Measurements from ENCODE around the gene SCN8A. TPM values are rescaled to one million over a fixed set of nuclear protein-coding genes. Genes with fewer than 3 reads are reported as not detected.

Gene SCN8A
- total and polyA plus RNA-seq, 2 donors from 2014 or later = 0.34 to 1.4 TPM

GRCh38 chr12:51774933-51775332 lies 183.9 kb downstream of the SCN8A start:
- no peak overlapping the region for H3K27ac ChIP-seq (ENCODE audit: low read depth in 2 of 2, low read length in 2 of 2)
- no peak for TF ChIP-seq CTCF (IDR thresholded peaks at IDR 0.05; ENCODE audit: borderline replicate concordance, extremely low read depth, insufficient read depth)
- no peaks in the 10 kb centered on the region for H3K4me1 ChIP-seq (ENCODE audit: control insufficient read depth in 2 of 3, insufficient read depth in 2 of 3, low read depth in 1 of 3, low read length in 3 of 3)
- DNase-seq (no peak), FAIRE-seq (no peak)
- H3K9ac ChIP-seq (ENCODE audit: low read length in 3 of 3) = no peak overlapping the region
- intact Hi-C loops (cut with DNase I) = no loop called here
- H3K4me3 ChIP-seq (ENCODE audit: low read length in 3 of 3) = no peak overlapping the region
- no peaks in the 10 kb centered on the region for H3K9me3 ChIP-seq (ENCODE audit: control insufficient read depth in 2 of 3, insufficient read depth in 1 of 3, low read length in 3 of 3)
- H3K36me3 ChIP-seq (ENCODE audit: control insufficient read depth in 2 of 3, insufficient read depth in 3 of 3, low read length in 3 of 3) = no peaks in the 10 kb centered on the region
- no peaks in the 10 kb centered on the region for H3K27me3 ChIP-seq (ENCODE audit: control insufficient read depth, insufficient read depth, low read length)

GRCh38 chr12:51777457-51777856 lies 186.4 kb downstream of the SCN8A start:
- no peaks in the 10 kb centered on the region for H3K4me1 ChIP-seq (ENCODE audit: control insufficient read depth in 2 of 3, insufficient read depth in 2 of 3, low read depth in 1 of 3, low read length in 3 of 3)
- H3K27me3 ChIP-seq (ENCODE audit: control insufficient read depth, insufficient read depth, low read length) = no peaks in the 10 kb centered on the region
- no peaks in the 10 kb centered on the region for H3K36me3 ChIP-seq (ENCODE audit: control insufficient read depth in 2 of 3, insufficient read depth in 3 of 3, low read length in 3 of 3)
- H3K9ac ChIP-seq (ENCODE audit: low read length in 3 of 3) = no peak overlapping the region
- no peak overlapping the region for H3K4me3 ChIP-seq (ENCODE audit: low read length in 3 of 3)
- intact Hi-C loops (cut with DNase I) = no loop called here
- FAIRE-seq = no peak
- no peak overlapping the region for H3K27ac ChIP-seq (ENCODE audit: low read depth in 2 of 2, low read length in 2 of 2)
- no peak for TF ChIP-seq CTCF (IDR thresholded peaks at IDR 0.05; ENCODE audit: borderline replicate concordance, extremely low read depth, insufficient read depth)
- DNase-seq = no peak
- no peaks in the 10 kb centered on the region for H3K9me3 ChIP-seq (ENCODE audit: control insufficient read depth in 2 of 3, insufficient read depth in 1 of 3, low read length in 3 of 3)

- intact Hi-C loops (cut with DNase I) = no loop called here
- DNase-seq (no peak), FAIRE-seq (no peak)
- Histone ChIP-seq H3K4me1 (ENCODE audit: control insufficient read depth in 2 of 3, insufficient read depth in 2 of 3, low read depth in 1 of 3, low read length in 3 of 3) (no peaks in the 10 kb centered on the region), H3K27ac (ENCODE audit: low read depth in 2 of 2, low read length in 2 of 2) (no peak overlapping the region), H3K27me3 (ENCODE audit: control insufficient read depth, insufficient read depth, low read length) (no peaks in the 10 kb centered on the region), H3K9me3 (ENCODE audit: control insufficient read depth in 2 of 3, insufficient read depth in 1 of 3, low read length in 3 of 3) (no peaks in the 10 kb centered on the region), H3K4me3 (ENCODE audit: low read length in 3 of 3) (no peak overlapping the region), H3K36me3 (ENCODE audit: control insufficient read depth in 2 of 3, insufficient read depth in 3 of 3, low read length in 3 of 3) (no peaks in the 10 kb centered on the region), H3K9ac (ENCODE audit: low read length in 3 of 3) (no peak overlapping the region)
- TF ChIP-seq CTCF (IDR thresholded peaks at IDR 0.05; ENCODE audit: borderline replicate concordance, extremely low read depth, insufficient read depth) = no peak
Measured at GRCh38 chr12:51777973-51778372, 186.9 kb downstream of the SCN8A start.

- H3K36me3 ChIP-seq (ENCODE audit: control insufficient read depth in 2 of 3, insufficient read depth in 3 of 3, low read length in 3 of 3) = no peaks in the 10 kb centered on the region
- H3K27ac ChIP-seq (ENCODE audit: low read depth in 2 of 2, low read length in 2 of 2) = no peak overlapping the region
- H3K27me3 ChIP-seq (ENCODE audit: control insufficient read depth, insufficient read depth, low read length) = no peaks in the 10 kb centered on the region
- TF ChIP-seq CTCF (IDR thresholded peaks at IDR 0.05; ENCODE audit: borderline replicate concordance, extremely low read depth, insufficient read depth) = no peak
- FAIRE-seq (no peak), DNase-seq (no peak)
- no peaks in the 10 kb centered on the region for H3K4me1 ChIP-seq (ENCODE audit: control insufficient read depth in 2 of 3, insufficient read depth in 2 of 3, low read depth in 1 of 3, low read length in 3 of 3)
- H3K9me3 ChIP-seq (ENCODE audit: control insufficient read depth in 2 of 3, insufficient read depth in 1 of 3, low read length in 3 of 3) = no peaks in the 10 kb centered on the region
- H3K9ac ChIP-seq (ENCODE audit: low read length in 3 of 3) = no peak overlapping the region
- intact Hi-C loops (cut with DNase I) = no loop called here
- no peak overlapping the region for H3K4me3 ChIP-seq (ENCODE audit: low read length in 3 of 3)
Measured at GRCh38 chr12:51779876-51780275, 188.8 kb downstream of the SCN8A start.
